HL-60 (cell line): ENCODE measurements around the gene GNA14.

Source experiments
- GABPA ChIP-seq: IDR thresholded peaks from 2 replicates; pipeline ENCODE4 v1.6.1; 2012; ENCODE audit warnings: low read depth
- POLR2AphosphoS5 ChIP-seq: IDR thresholded peaks from 2 replicates; pipeline ENCODE4 v1.6.1; 2012; ENCODE audit warnings: low read depth
- REST ChIP-seq: IDR thresholded peaks from 2 replicates; pipeline ENCODE4 v1.6.1; 2012; ENCODE audit warnings: low read depth; ENCODE audit not compliant: insufficient replicate concordance
- SPI1 ChIP-seq: IDR thresholded peaks from 2 replicates; pipeline ENCODE4 v1.6.1; 2012; ENCODE audit warnings: low read depth, mild to moderate bottlenecking, borderline replicate concordance
- TF ChIP-seq, protein P1 (sequence below): IDR thresholded peaks from one replicate; pipeline ENCODE4 v1.5.1; 2011; ENCODE audit warnings: low read length, control low read depth, inconsistent platforms; ENCODE audit not compliant: insufficient read depth

DNA sequence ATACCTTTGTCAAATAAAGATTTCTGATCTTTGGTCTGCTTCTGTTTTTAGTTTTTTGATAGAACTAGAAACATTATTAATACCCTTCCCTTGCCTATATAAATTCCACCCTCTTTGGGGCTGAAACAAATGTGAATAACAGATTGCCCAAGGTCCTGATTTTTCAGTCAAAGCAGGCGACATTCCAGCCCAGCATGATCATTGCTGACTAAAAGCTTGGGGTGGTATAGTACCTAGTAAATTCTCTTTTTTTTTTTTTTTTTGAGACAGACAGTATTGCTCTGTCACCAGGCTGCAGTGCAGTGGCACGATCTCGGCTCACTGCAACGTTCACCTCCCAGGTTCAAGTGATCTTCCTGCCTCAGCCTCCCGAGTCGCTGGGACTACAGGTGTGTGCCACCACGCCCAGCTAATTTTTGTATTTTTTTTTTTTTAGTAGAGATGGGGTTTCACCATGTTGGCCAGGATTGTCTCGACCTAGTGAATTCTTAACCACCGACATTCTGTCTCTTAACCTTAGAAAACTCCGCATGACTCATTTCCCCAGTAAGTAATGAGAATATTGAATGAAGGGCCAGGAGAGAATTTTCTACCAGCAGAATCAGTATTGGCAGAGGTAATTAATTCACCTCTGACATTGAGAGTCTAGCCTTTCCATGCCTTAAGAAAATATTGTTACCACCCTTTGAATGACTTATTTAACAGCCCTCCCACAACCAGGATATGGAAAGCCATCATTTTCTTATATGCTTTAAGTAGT lies 226.4 kb downstream of the GNA14 start:
- TF ChIP-seq, protein P1, sequence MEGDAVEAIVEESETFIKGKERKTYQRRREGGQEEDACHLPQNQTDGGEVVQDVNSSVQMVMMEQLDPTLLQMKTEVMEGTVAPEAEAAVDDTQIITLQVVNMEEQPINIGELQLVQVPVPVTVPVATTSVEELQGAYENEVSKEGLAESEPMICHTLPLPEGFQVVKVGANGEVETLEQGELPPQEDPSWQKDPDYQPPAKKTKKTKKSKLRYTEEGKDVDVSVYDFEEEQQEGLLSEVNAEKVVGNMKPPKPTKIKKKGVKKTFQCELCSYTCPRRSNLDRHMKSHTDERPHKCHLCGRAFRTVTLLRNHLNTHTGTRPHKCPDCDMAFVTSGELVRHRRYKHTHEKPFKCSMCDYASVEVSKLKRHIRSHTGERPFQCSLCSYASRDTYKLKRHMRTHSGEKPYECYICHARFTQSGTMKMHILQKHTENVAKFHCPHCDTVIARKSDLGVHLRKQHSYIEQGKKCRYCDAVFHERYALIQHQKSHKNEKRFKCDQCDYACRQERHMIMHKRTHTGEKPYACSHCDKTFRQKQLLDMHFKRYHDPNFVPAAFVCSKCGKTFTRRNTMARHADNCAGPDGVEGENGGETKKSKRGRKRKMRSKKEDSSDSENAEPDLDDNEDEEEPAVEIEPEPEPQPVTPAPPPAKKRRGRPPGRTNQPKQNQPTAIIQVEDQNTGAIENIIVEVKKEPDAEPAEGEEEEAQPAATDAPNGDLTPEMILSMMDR: no peak
- TF ChIP-seq POLR2AphosphoS5: no peak
- no peak for TF ChIP-seq GABPA
- no peak for TF ChIP-seq REST
- TF ChIP-seq SPI1: no peak
